ENCODE measurements around the gene REEP5. TPM values are rescaled to one million over a fixed set of nuclear protein-coding genes. Genes with fewer than 3 reads are reported as not detected.

Gene REEP5
- total and polyA plus RNA-seq, 2 of the 8 experiments (the other 6 are each of a cell fraction or from before 2014, with no cell fraction given), result 58.3 to 94.3 TPM

DNA sequence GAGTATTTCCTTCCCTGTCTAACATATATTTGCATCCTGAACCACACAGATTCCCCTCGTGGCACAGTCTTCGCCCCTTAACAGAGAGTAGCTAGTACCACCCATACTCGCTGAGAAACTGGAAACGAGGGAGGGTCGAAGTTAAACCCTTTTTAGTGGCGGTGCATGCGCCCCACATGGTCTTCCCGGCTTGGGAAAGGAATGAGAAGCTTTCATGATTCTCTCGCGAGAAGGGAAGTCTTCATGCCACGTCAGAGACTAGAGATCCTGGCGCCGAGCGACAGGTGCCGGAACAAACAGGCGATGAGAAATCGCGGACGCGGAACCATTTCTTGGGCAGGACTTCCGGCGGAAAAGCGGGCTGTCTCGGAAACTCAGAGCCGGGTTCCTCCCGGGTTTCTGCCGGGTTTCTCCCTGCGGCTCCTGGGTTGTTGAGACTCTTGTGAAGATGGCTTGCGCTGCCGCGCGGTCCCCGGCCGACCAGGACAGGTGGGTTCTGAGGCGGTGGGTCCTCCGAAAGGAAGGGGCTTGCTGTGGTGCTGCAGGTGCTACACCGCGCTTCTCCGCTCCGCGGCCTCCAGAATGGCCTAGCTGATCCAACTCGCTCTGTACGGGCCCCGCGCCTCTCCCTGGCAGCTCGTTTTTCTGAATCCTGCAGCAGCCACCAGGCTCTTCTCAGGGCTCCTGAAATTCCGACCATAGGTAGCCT, 60.9 kb downstream of the REEP5 start, which contains the start of gene SRP19 (continued):
- TF ChIP-seq SAP30 (IDR thresholded peaks at IDR 0.05; ENCODE audit: insufficient read depth, insufficient replicate concordance, low read length), result no peak
- no peak for TF ChIP-seq SIX5 (IDR thresholded peaks at IDR 0.05; ENCODE audit: low read depth, low read length)
- TF ChIP-seq GABPA (IDR thresholded peaks at IDR 0.05; ENCODE audit: borderline replicate concordance, insufficient read depth, low read length), result peak; percentile 98
- TF ChIP-seq CHD1 (IDR thresholded peaks at IDR 0.05; ENCODE audit: low read depth, low read length), result no peak
- TF ChIP-seq EZH2 (IDR thresholded peaks at IDR 0.05; ENCODE audit: low read depth, low read length, severe bottlenecking), result no peak
- TF ChIP-seq ZNF274 (IDR thresholded peaks at IDR 0.05; ENCODE audit: borderline replicate concordance, extremely low read depth, low read length), result no peak
- TF ChIP-seq, protein P1, sequence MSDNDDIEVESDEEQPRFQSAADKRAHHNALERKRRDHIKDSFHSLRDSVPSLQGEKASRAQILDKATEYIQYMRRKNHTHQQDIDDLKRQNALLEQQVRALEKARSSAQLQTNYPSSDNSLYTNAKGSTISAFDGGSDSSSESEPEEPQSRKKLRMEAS (IDR thresholded peaks at IDR 0.05), result peak; percentile 100
- no peak for TF ChIP-seq JUN (IDR thresholded peaks at IDR 0.05; ENCODE audit: low read depth, low read length)
- peak; percentile 31; the same call in 1 of the 2 replicates for TF ChIP-seq SP2 (IDR thresholded peaks at IDR 0.05; ENCODE audit: low read length)
- TF ChIP-seq, protein P2, sequence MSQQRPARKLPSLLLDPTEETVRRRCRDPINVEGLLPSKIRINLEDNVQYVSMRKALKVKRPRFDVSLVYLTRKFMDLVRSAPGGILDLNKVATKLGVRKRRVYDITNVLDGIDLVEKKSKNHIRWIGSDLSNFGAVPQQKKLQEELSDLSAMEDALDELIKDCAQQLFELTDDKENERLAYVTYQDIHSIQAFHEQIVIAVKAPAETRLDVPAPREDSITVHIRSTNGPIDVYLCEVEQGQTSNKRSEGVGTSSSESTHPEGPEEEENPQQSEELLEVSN (IDR thresholded peaks at IDR 0.05), result peak; percentile 100
- peak; percentile 99 for TF ChIP-seq CHD2 (IDR thresholded peaks at IDR 0.05; ENCODE audit: low read length)
- no peak for TF ChIP-seq HDAC6 (IDR thresholded peaks at IDR 0.05; ENCODE audit: low read depth, low read length)
- no peak for TF ChIP-seq RFX5 (IDR thresholded peaks at IDR 0.05; ENCODE audit: borderline replicate concordance, low read depth, low read length)
- peak; percentile 63 to 83 for TF ChIP-seq POLR2A (IDR thresholded peaks at IDR 0.05; ENCODE audit: control extremely low read depth in 1 of 2, low read depth in 2 of 2, low read length in 2 of 2)
- peak; percentile 49; the same call in 1 of the 2 replicates for TF ChIP-seq KDM1A (IDR thresholded peaks at IDR 0.05; ENCODE audit: borderline replicate concordance, low read length)
- TF ChIP-seq CBX8 (IDR thresholded peaks at IDR 0.05; ENCODE audit: borderline replicate concordance, low read depth, low read length), result no peak
- TF ChIP-seq NANOG (IDR thresholded peaks at IDR 0.05; ENCODE audit: insufficient read depth, low read depth, low read length, poor library complexity, severe bottlenecking), result no peak
- TF ChIP-seq SIRT6 (IDR thresholded peaks at IDR 0.05; ENCODE audit: low read length), result no peak
- peak; percentile 65; the same call in 1 of the 2 replicates for TF ChIP-seq KDM5A (IDR thresholded peaks at IDR 0.05; ENCODE audit: low read length)
- no peak for TF ChIP-seq MAFK (IDR thresholded peaks at IDR 0.05; ENCODE audit: low read depth, low read length)
- peak; percentile 89 for TF ChIP-seq CREB1 (IDR thresholded peaks at IDR 0.05)
- TF ChIP-seq, protein P3, sequence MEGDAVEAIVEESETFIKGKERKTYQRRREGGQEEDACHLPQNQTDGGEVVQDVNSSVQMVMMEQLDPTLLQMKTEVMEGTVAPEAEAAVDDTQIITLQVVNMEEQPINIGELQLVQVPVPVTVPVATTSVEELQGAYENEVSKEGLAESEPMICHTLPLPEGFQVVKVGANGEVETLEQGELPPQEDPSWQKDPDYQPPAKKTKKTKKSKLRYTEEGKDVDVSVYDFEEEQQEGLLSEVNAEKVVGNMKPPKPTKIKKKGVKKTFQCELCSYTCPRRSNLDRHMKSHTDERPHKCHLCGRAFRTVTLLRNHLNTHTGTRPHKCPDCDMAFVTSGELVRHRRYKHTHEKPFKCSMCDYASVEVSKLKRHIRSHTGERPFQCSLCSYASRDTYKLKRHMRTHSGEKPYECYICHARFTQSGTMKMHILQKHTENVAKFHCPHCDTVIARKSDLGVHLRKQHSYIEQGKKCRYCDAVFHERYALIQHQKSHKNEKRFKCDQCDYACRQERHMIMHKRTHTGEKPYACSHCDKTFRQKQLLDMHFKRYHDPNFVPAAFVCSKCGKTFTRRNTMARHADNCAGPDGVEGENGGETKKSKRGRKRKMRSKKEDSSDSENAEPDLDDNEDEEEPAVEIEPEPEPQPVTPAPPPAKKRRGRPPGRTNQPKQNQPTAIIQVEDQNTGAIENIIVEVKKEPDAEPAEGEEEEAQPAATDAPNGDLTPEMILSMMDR (IDR thresholded peaks at IDR 0.05; ENCODE audit: control extremely low read depth in 1 of 3, insufficient read depth in 1 of 3, low read depth in 1 of 3, low read length in 3 of 3), result peak in 1 of 3 experiments; percentile 4; a peak in 1 of 4 replicates
